OCI-LY1 (cell line): ENCODE data around the gene STRADA.

ENCODE experiments used
- H2AFZ ChIP-seq: fragments of 200-600 bp; sonication (generic), shearing (Covaris generic); 2 replicates; pipeline ENCODE4 v1.6.0; 2014; ENCODE audit warnings: antibody characterized with exemption, mild to moderate bottlenecking, low read length
- H3F3A ChIP-seq: fragments of 200-600 bp; sonication (generic), shearing (Covaris generic); 2 replicates; pipeline ENCODE4 v1.6.0; 2014; ENCODE audit warnings: mild to moderate bottlenecking, antibody characterized with exemption, low read length, moderate library complexity; ENCODE audit not compliant: insufficient read depth
- H3K27ac ChIP-seq: fragments of 200-600 bp; sonication (generic); 2 replicates; pipeline ENCODE4 v1.5.1; 2014; ENCODE audit warnings: low read length, mixed run types, mild to moderate bottlenecking, low read depth; ENCODE audit not compliant: poor library complexity, severe bottlenecking
- H3K27me3 ChIP-seq: fragments of 200-600 bp; sonication (generic); 2 replicates; pipeline ENCODE4 v1.6.0; 2014; ENCODE audit warnings: antibody characterized with exemption, mild to moderate bottlenecking, low read length, moderate library complexity; ENCODE audit not compliant: insufficient read depth
- H3K36me3 ChIP-seq: fragments of 200-600 bp; sonication (generic); 2 replicates; pipeline ENCODE4 v1.6.1; 2014; ENCODE audit warnings: mild to moderate bottlenecking, antibody characterized with exemption, low read length, moderate library complexity, mixed read lengths; ENCODE audit not compliant: insufficient read depth
- H3K4me1 ChIP-seq: fragments of 200-600 bp; sonication (generic); 2 replicates; pipeline ENCODE4 v1.5.1; 2014; ENCODE audit warnings: mild to moderate bottlenecking, low read length, moderate library complexity; ENCODE audit not compliant: insufficient read depth, severe bottlenecking
- H3K4me2 ChIP-seq: fragments of 200-600 bp; sonication (generic), shearing (Covaris generic); 2 replicates; pipeline ENCODE4 v1.6.1; 2014; ENCODE audit warnings: low read length
- H3K4me3 ChIP-seq: fragments of 200-600 bp; sonication (generic); 2 replicates; pipeline ENCODE4 v1.5.1; 2014; ENCODE audit warnings: low read length, low read depth, mild to moderate bottlenecking, mixed read lengths; ENCODE audit not compliant: poor library complexity, severe bottlenecking
- H3K79me2 ChIP-seq: fragments of 200-600 bp; shearing (Covaris generic); 2 replicates; pipeline ENCODE4 v1.6.1; 2016; ENCODE audit warnings: mixed run types, low read length, mixed read lengths; ENCODE audit not compliant: insufficient read depth
- H3K9ac ChIP-seq: fragments of 200-600 bp; sonication (generic), shearing (Covaris generic); 2 replicates; pipeline ENCODE4 v1.6.1; 2014; ENCODE audit warnings: mild to moderate bottlenecking, low read length, mixed read lengths
- H3K9me2 ChIP-seq: fragments of 200-600 bp; sonication (generic), shearing (Covaris generic); 2 replicates; pipeline ENCODE4 v1.6.1; 2014; ENCODE audit warnings: low read depth, mild to moderate bottlenecking, low read length, mixed read lengths
- H3K9me3 ChIP-seq: fragments of 200-600 bp; shearing (Covaris generic); 2 replicates; pipeline ENCODE4 v1.6.1; 2014; ENCODE audit warnings: low read length, mixed read lengths
- H4K20me1 ChIP-seq: fragments of 200-600 bp; sonication (generic), shearing (Covaris generic); 2 replicates; pipeline ENCODE4 v1.6.0; 2016; ENCODE audit warnings: mild to moderate bottlenecking, low read length; ENCODE audit not compliant: insufficient read depth
- CTCF ChIP-seq: fragments of 200-600 bp; sonication (generic), shearing (Covaris generic); IDR thresholded peaks from 2 replicates; pipeline ENCODE4 v1.5.1; 2017; ENCODE audit warnings: mild to moderate bottlenecking, antibody characterized with exemption, low read length, moderate library complexity, mixed read lengths
- EZH2 ChIP-seq: fragments of 200-600 bp; sonication (generic), shearing (Covaris generic); IDR thresholded peaks from 2 replicates; pipeline ENCODE4 v1.8.0; 2017; ENCODE audit warnings: borderline replicate concordance, mixed run types, mild to moderate bottlenecking, antibody characterized with exemption, low read length, moderate library complexity, mixed read lengths

The STRADA gene

GRCh38 chr17:63688396-63689020 is 53.1 kb downstream of the STRADA start:
- Histone ChIP-seq H3F3A (no peaks in the 10 kb centered on the region), H3K9me3 (no peaks in the 10 kb centered on the region), H4K20me1 (no peaks in the 10 kb centered on the region), H3K27ac (no peak overlapping the region), H3K4me3 (no peak overlapping the region), H3K9ac (no peak overlapping the region), H3K9me2 (no peaks in the 10 kb centered on the region), H3K36me3 (peaks cover 13% of the 10 kb centered on the region; the same call in 1 of the 2 replicates), H3K79me2 (no peaks in the 10 kb centered on the region), H3K4me1 (no peaks in the 10 kb centered on the region), H2AFZ (no peak overlapping the region), H3K4me2 (no peak overlapping the region), H3K27me3 (no peaks in the 10 kb centered on the region)
- TF ChIP-seq EZH2 (no peak), CTCF (no peak)

GRCh38 chr17:63686138-63686685 is 55.4 kb downstream of the STRADA start:
- peaks cover 35% of the 10 kb centered on the region for H3K36me3 ChIP-seq
- no peaks in the 10 kb centered on the region for H3K4me1 ChIP-seq
- H3K9me3 ChIP-seq, result 0 out of 2 replicates have a peak, but pooled peaks cover 9% of the 10 kb centered on the region
- no peaks in the 10 kb centered on the region for H3F3A ChIP-seq
- no peaks in the 10 kb centered on the region for H3K79me2 ChIP-seq
- no peak overlapping the region for H3K4me3 ChIP-seq
- no peak overlapping the region for H3K27ac ChIP-seq
- H3K9ac ChIP-seq, result no peak overlapping the region
- no peaks in the 10 kb centered on the region for H3K27me3 ChIP-seq
- no peak overlapping the region for H3K4me2 ChIP-seq
- H4K20me1 ChIP-seq, result no peaks in the 10 kb centered on the region
- TF ChIP-seq EZH2, result no peak
- no peak overlapping the region for H2AFZ ChIP-seq
- H3K9me2 ChIP-seq, result no peaks in the 10 kb centered on the region

- H3K27ac ChIP-seq, result no peak overlapping the region
- H2AFZ ChIP-seq, result no peak overlapping the region
- H3F3A ChIP-seq, result no peaks in the 10 kb centered on the region
- H4K20me1 ChIP-seq, result no peaks in the 10 kb centered on the region
- no peaks in the 10 kb centered on the region for H3K9me2 ChIP-seq
- no peaks in the 10 kb centered on the region for H3K79me2 ChIP-seq
- no peak overlapping the region for H3K4me3 ChIP-seq
- H3K9ac ChIP-seq, result no peak overlapping the region
- H3K27me3 ChIP-seq, result no peaks in the 10 kb centered on the region
- TF ChIP-seq CTCF (no peak), EZH2 (no peak)
- peaks cover 33% of the 10 kb centered on the region for H3K36me3 ChIP-seq
- no peak overlapping the region for H3K4me2 ChIP-seq
- H3K9me3 ChIP-seq, result 0 out of 2 replicates have a peak, but pooled peaks cover 9% of the 10 kb centered on the region
- H3K4me1 ChIP-seq, result no peaks in the 10 kb centered on the region
Observed at GRCh38 chr17:63685578-63685977, 56.0 kb downstream of the STRADA start.

- Histone ChIP-seq H3K4me3 (no peak overlapping the region), H3K9ac (no peak overlapping the region), H2AFZ (no peak overlapping the region), H3K27ac (no peak overlapping the region), H3F3A (no peaks in the 10 kb centered on the region), H4K20me1 (no peaks in the 10 kb centered on the region), H3K4me1 (no peaks in the 10 kb centered on the region), H3K4me2 (no peak overlapping the region), H3K9me2 (no peaks in the 10 kb centered on the region), H3K9me3 (0 out of 2 replicates have a peak, but pooled peaks cover 9% of the 10 kb centered on the region), H3K27me3 (no peaks in the 10 kb centered on the region), H3K79me2 (no peaks in the 10 kb centered on the region), H3K36me3 (peaks cover 32% of the 10 kb centered on the region)
- TF ChIP-seq CTCF, result no peak
- no peak for TF ChIP-seq EZH2
Observed at GRCh38 chr17:63685041-63685440, 56.6 kb downstream of the STRADA start.
